Type B pancreatic cell (in vitro differentiated cells): ENCODE results near the gene DYNC2LI1. TPM values are rescaled to one million over a fixed set of nuclear protein-coding genes. Genes with fewer than 3 reads are reported as not detected.

ENCODE experiments used
- DNase-seq: peaks from one replicate; pipeline ENCODE4 v3.0.0; 2021; ENCODE audit warnings: mixed read lengths; ENCODE audit not compliant: unreplicated experiment; ENCODE audit errors: extremely low spot score
- H3K27ac Mint-ChIP-seq: 2 replicates; pipeline ENCODE4 v1.8.0; 2021; ENCODE audit warnings: mild to moderate bottlenecking, mixed read lengths
- H3K27me3 Mint-ChIP-seq: 2 replicates; pipeline ENCODE4 v1.8.0; 2021; ENCODE audit warnings: mixed read lengths
- H3K36me3 Mint-ChIP-seq: 2 replicates; pipeline ENCODE4 v1.8.0; 2021; ENCODE audit warnings: mixed read lengths
- H3K4me1 Mint-ChIP-seq: one replicate; pipeline ENCODE4 v1.8.0; 2021; ENCODE audit warnings: mixed read lengths; ENCODE audit not compliant: unreplicated experiment
- H3K4me3 Mint-ChIP-seq: 2 replicates; pipeline ENCODE4 v1.8.0; 2021; ENCODE audit warnings: mild to moderate bottlenecking, mixed read lengths
- H3K9me3 Mint-ChIP-seq: 2 replicates; pipeline ENCODE4 v1.8.0; 2021; ENCODE audit warnings: mixed read lengths
- CTCF ChIP-seq: fragments of 200-600 bp; sonication (generic); conservative IDR thresholded peaks from 2 replicates; pipeline ENCODE4 v1.5.0; 2021; ENCODE audit warnings: antibody characterized with exemption, mild to moderate bottlenecking
- total RNA-seq: library from RNA; stranded (reverse); gene quantifications from 2 replicates; pipeline ENCODE4 v1.2.1, GENCODE V29; 2021; ENCODE audit warnings: low replicate concordance

The DYNC2LI1 gene
- total RNA-seq, 1 donor from 2014 or later, result 22.0 TPM

GRCh38 chr2:43729491-43730174 lies 44.2 kb upstream of the DYNC2LI1 start:
- no peak overlapping the region for H3K4me3 Mint-ChIP-seq
- peaks cover 11% of the 10 kb centered on the region for H3K4me1 Mint-ChIP-seq
- no peaks in the 10 kb centered on the region for H3K9me3 Mint-ChIP-seq
- TF ChIP-seq CTCF, result no peak
- no peaks in the 10 kb centered on the region for H3K27me3 Mint-ChIP-seq
- DNase-seq, result no peak
- no peak overlapping the region for H3K27ac Mint-ChIP-seq
- no peaks in the 10 kb centered on the region for H3K36me3 Mint-ChIP-seq

GRCh38 chr2:43731211-43731610 lies 42.6 kb upstream of the DYNC2LI1 start:
- Mint-ChIP-seq H3K36me3 (no peaks in the 10 kb centered on the region), H3K4me3 (no peak overlapping the region), H3K4me1 (no peaks in the 10 kb centered on the region), H3K9me3 (no peaks in the 10 kb centered on the region), H3K27ac (no peak overlapping the region), H3K27me3 (no peaks in the 10 kb centered on the region)
- no peak for DNase-seq
- no peak for TF ChIP-seq CTCF

- Mint-ChIP-seq H3K27me3 (peaks cover 4% of the 10 kb centered on the region), H3K27ac (no peak overlapping the region), H3K4me3 (no peak overlapping the region), H3K9me3 (no peaks in the 10 kb centered on the region), H3K36me3 (no peaks in the 10 kb centered on the region), H3K4me1 (no peaks in the 10 kb centered on the region)
- TF ChIP-seq CTCF, result no peak
- DNase-seq, result no peak
These were observed 37.2 kb upstream of the DYNC2LI1 start for GRCh38 chr2:43736637-43737036.

- TF ChIP-seq CTCF, result no peak
- Mint-ChIP-seq H3K9me3 (no peaks in the 10 kb centered on the region), H3K27ac (no peak overlapping the region), H3K36me3 (no peaks in the 10 kb centered on the region), H3K4me1 (no peaks in the 10 kb centered on the region), H3K27me3 (peaks cover 4% of the 10 kb centered on the region), H3K4me3 (no peak overlapping the region)
- no peak for DNase-seq
These were observed 36.6 kb upstream of the DYNC2LI1 start for GRCh38 chr2:43737097-43737854.

GRCh38 chr2:43737855-43738254 lies 36.0 kb upstream of the DYNC2LI1 start:
- H3K36me3 Mint-ChIP-seq, result no peaks in the 10 kb centered on the region
- no peak for DNase-seq
- H3K4me3 Mint-ChIP-seq, result no peak overlapping the region
- H3K27ac Mint-ChIP-seq, result no peak overlapping the region
- no peaks in the 10 kb centered on the region for H3K4me1 Mint-ChIP-seq
- no peak for TF ChIP-seq CTCF
- H3K27me3 Mint-ChIP-seq, result peaks cover 4% of the 10 kb centered on the region
- no peaks in the 10 kb centered on the region for H3K9me3 Mint-ChIP-seq
